HCT116 (cell line): ENCODE data around the gene ST7L. TPM values are rescaled to one million over a fixed set of nuclear protein-coding genes. Genes with fewer than 3 reads are reported as not detected.

Source experiments
- ATAC-seq: fragments of 200-7000 bp; cut with Tn5 transposase; 2 replicates; pipeline ENCODE4 v1.9.1; 2020; ENCODE audit warnings: mild to moderate bottlenecking, moderate library complexity
- BruUV-seq: library from RNA; stranded (reverse); fragments of 400-500 nt; replicated peaks from 2 replicates; lab custom pipeline; 2021; lab: Mats Ljungman, UMichigan
- CTCF ChIA-PET: fragments of 300-600 bp; sonication (Branson Sonifier 250); formaldehyde crosslinking; loops from one replicate; lab custom pipeline; 2021; ENCODE audit warnings: antibody characterized with exemption; lab: Charles Lee
- POLR2A ChIA-PET: fragments of 300-600, 350-600 bp; sonication (Branson Sonifier 250); formaldehyde crosslinking; loops from one replicate; lab custom pipeline; 2021; ENCODE audit warnings: antibody characterized with exemption; lab: Charles Lee
- RAD21 ChIA-PET, 2 experiments: fragments of 300-600 bp; sonication (Branson Sonifier 250); formaldehyde crosslinking; loops; one replicate each; lab custom pipeline; 2023; ENCODE audit warnings: low total read pairs in 2 of 2; ENCODE audit not compliant: uncharacterized antibody in 2 of 2, unreplicated experiment in 2 of 2, low non-redundant PET in 1 of 2; lab: Charles Lee
- DNase-seq: peaks from one replicate; pipeline ENCODE4 v3.0.0-alpha.2; 2010; ENCODE audit warnings: low read depth, low spot score
- H2AFZ ChIP-seq: fragments of 200-600 bp; shearing (Covaris generic), sonication (generic); 2 replicates; pipeline ENCODE4 v1.6.1; 2017; ENCODE audit warnings: low read depth, mixed run types, mixed read lengths, antibody characterized with exemption, low read length; ENCODE audit not compliant: poor library complexity, severe bottlenecking
- H3K27ac ChIP-seq: 2 replicates; pipeline ENCODE4 v1.5.1; 2012; ENCODE audit warnings: low read depth, low read length
- H3K27me3 ChIP-seq: fragments of 200-600 bp; sonication (generic); 2 replicates; pipeline ENCODE4 v1.6.1; 2016; ENCODE audit warnings: mixed run types, low read length, mixed read lengths; ENCODE audit not compliant: insufficient read depth
- H3K36me3 ChIP-seq, 2 experiments: fragments of 200-500 bp in 1 of 2; fragments of 200-600 bp in 1 of 2; sonication (Bioruptor generic) in 1 of 2; sonication (generic) in 1 of 2; 2 replicates each; pipeline versions ENCODE4 v1.5.1 to v1.6.1; 2014 to 2016; ENCODE audit warnings: low read length in 2 of 2, inconsistent platforms in 1 of 2, mixed read lengths in 1 of 2, mixed run types in 1 of 2; ENCODE audit not compliant: insufficient read depth in 2 of 2, control insufficient read depth in 1 of 2
- H3K4me1 ChIP-seq, 2 experiments: fragments of 200-600 bp in 1 of 2; sonication (generic) in 1 of 2; 2 replicates each; pipeline versions ENCODE4 v1.5.1 to v1.6.1; 2012 to 2017; ENCODE audit warnings: low read length in 2 of 2, inconsistent platforms in 1 of 2, mild to moderate bottlenecking in 1 of 2, mixed read lengths in 1 of 2, mixed run types in 1 of 2, moderate library complexity in 1 of 2; ENCODE audit not compliant: insufficient read depth in 2 of 2, control insufficient read depth in 1 of 2
- H3K4me2 ChIP-seq: fragments of 200-600 bp; sonication (generic); 2 replicates; pipeline ENCODE4 v1.6.1; 2017; ENCODE audit warnings: mixed run types, low read length, mixed read lengths
- H3K4me3 ChIP-seq, 2 experiments: fragments of 200-600 bp in 1 of 2; sonication (generic) in 1 of 2; replicated peaks in 1 of 2; 2 replicates each; pipeline ENCODE4 v1.5.1; 2011 to 2016; ENCODE audit warnings: low read length in 2 of 2, control low read depth in 1 of 2, low read depth in 1 of 2, mild to moderate bottlenecking in 1 of 2, mixed read lengths in 1 of 2, mixed run types in 1 of 2
- H3K79me2 ChIP-seq: fragments of 200-600 bp; sonication (generic); 2 replicates; pipeline ENCODE4 v1.6.1; 2017; ENCODE audit warnings: mild to moderate bottlenecking, mixed run types, low read length, moderate library complexity, mixed read lengths; ENCODE audit not compliant: insufficient read depth
- H3K9ac ChIP-seq: fragments of 200-600 bp; sonication (generic); 2 replicates; pipeline ENCODE4 v1.6.1; 2016; ENCODE audit warnings: low read length, mixed read lengths
- H3K9me2 ChIP-seq: fragments of 200-600 bp; sonication (generic), shearing (Covaris generic); 2 replicates; pipeline ENCODE4 v1.6.1; 2017; ENCODE audit warnings: mixed run types, mild to moderate bottlenecking, moderate library complexity; ENCODE audit not compliant: insufficient read depth
- H3K9me3 ChIP-seq, 2 experiments: fragments of 200-500 bp in 1 of 2; fragments of 200-600 bp in 1 of 2; sonication (Bioruptor generic) in 1 of 2; sonication (generic) in 1 of 2; 2 replicates each; pipeline ENCODE4 v1.6.1; 2014 to 2017; ENCODE audit warnings: low read length in 2 of 2, mixed read lengths in 2 of 2, inconsistent platforms in 1 of 2, low read depth in 1 of 2, mild to moderate bottlenecking in 1 of 2, mixed run types in 1 of 2, moderate library complexity in 1 of 2; ENCODE audit not compliant: control insufficient read depth in 1 of 2, insufficient read depth in 1 of 2
- H4K20me1 ChIP-seq: fragments of 200-600 bp; sonication (generic), shearing (Covaris generic); 2 replicates; pipeline ENCODE4 v1.6.1; 2017; ENCODE audit warnings: mixed run types, mild to moderate bottlenecking, moderate library complexity; ENCODE audit not compliant: insufficient read depth
- CBX3 ChIP-seq: IDR thresholded peaks from 2 replicates; pipeline ENCODE4 v1.6.1; 2012; ENCODE audit warnings: low read depth
- CEBPB ChIP-seq: IDR thresholded peaks from 2 replicates; pipeline ENCODE4 v1.6.1; 2012; ENCODE audit warnings: low read depth
- EZH2 ChIP-seq: fragments of 200-600 bp; sonication (generic); IDR thresholded peaks from 2 replicates; pipeline ENCODE4 v1.6.1; 2017; ENCODE audit warnings: antibody characterized with exemption, mixed run types
- EZH2phosphoT487 ChIP-seq: fragments of 200-600 bp; IDR thresholded peaks from 2 replicates; pipeline ENCODE4 v1.6.1; 2018; ENCODE audit warnings: antibody characterized with exemption, borderline replicate concordance
- FOSL1 ChIP-seq: IDR thresholded peaks from 2 replicates; pipeline ENCODE4 v1.6.1; 2012; ENCODE audit warnings: low read depth
- POLR2A ChIP-seq: IDR thresholded peaks from 2 replicates; pipeline ENCODE4 v1.7.0; 2011; ENCODE audit warnings: borderline replicate concordance; ENCODE audit not compliant: insufficient read depth, insufficient read length; ENCODE audit errors: extremely low read depth
- RAD21 ChIP-seq: IDR thresholded peaks from 2 replicates; pipeline ENCODE4 v1.6.1; 2012; ENCODE audit warnings: low read depth, mild to moderate bottlenecking
- REST ChIP-seq: IDR thresholded peaks from 2 replicates; pipeline ENCODE4 v1.6.1; 2012; ENCODE audit warnings: low read depth
- SIN3A ChIP-seq: IDR thresholded peaks from 2 replicates; pipeline ENCODE4 v1.6.1; 2012; ENCODE audit warnings: low read depth
- SP1 ChIP-seq: IDR thresholded peaks from 2 replicates; pipeline ENCODE4 v1.6.1; 2012; ENCODE audit warnings: low read depth
- SRF ChIP-seq: IDR thresholded peaks from 2 replicates; pipeline ENCODE4 v1.6.1; 2012; ENCODE audit warnings: low read depth
- YY1 ChIP-seq: IDR thresholded peaks from 2 replicates; pipeline ENCODE4 v1.6.1; 2011; ENCODE audit warnings: low read length, low read depth, moderate library complexity, mild to moderate bottlenecking; ENCODE audit not compliant: insufficient replicate concordance; ENCODE audit errors: extremely low read depth
- ZBTB33 ChIP-seq: IDR thresholded peaks from 2 replicates; pipeline ENCODE4 v1.6.1; 2011; ENCODE audit warnings: mild to moderate bottlenecking, low read length, moderate library complexity; ENCODE audit not compliant: insufficient replicate concordance; ENCODE audit errors: extremely low read depth
- ZFX ChIP-seq: fragments of 450-650 bp; IDR thresholded peaks from 2 replicates; pipeline ENCODE4 v1.6.1; 2017
- intact Hi-C: fragments of 100-400 bp; cut with micrococcal nuclease; formaldehyde crosslinking; loops from 2 replicates; pipeline ENCODE4 v1.10.0; 2022
- total RNA-seq: library from RNA; stranded (reverse); gene quantifications from one replicate; pipeline ENCODE4 v1.2.1, GENCODE V29; 2021; ENCODE audit not compliant: unreplicated experiment

ST7L gene
- total RNA-seq, 1 experiment from 2014 or later = 19.9 TPM

GRCh38 chr1:112575154-112575804 lies 43.7 kb downstream of the ST7L start (continued):
- no peak for TF ChIP-seq REST

- BruUV-seq = no TSS peak
- Histone ChIP-seq H3K9ac (no peak overlapping the region), H4K20me1 (no peaks in the 10 kb centered on the region), H2AFZ (no peak overlapping the region), H3K9me2 (no peaks in the 10 kb centered on the region), H3K27ac (no peak overlapping the region), H3K4me2 (no peak overlapping the region), H3K79me2 (no peaks in the 10 kb centered on the region), H3K36me3 (peaks cover 0 to 5% of the 10 kb centered on the region in 2 experiments; a peak in 1 of 4 replicates), H3K4me3 (no peak overlapping the region), H3K4me1 (no peaks in the 10 kb centered on the region), H3K27me3 (no peaks in the 10 kb centered on the region), H3K9me3 (no peaks in the 10 kb centered on the region)
- ChIA-PET CTCF (no interaction called here), POLR2A (no interaction called here), RAD21 (no interaction called here)
- DNase-seq (no peak), ATAC-seq (no peak)
- TF ChIP-seq CBX3 = no peak
- TF ChIP-seq CEBPB = no peak
- TF ChIP-seq EZH2 = no peak
- TF ChIP-seq FOSL1 = no peak
- TF ChIP-seq SIN3A = no peak
- TF ChIP-seq POLR2A = no peak
- TF ChIP-seq YY1 = no peak
- no peak for TF ChIP-seq EZH2phosphoT487
- no peak for TF ChIP-seq ZFX
- TF ChIP-seq ZBTB33 = no peak
- TF ChIP-seq SP1 = no peak
- no peak for TF ChIP-seq RAD21
- no peak for TF ChIP-seq SRF
- intact Hi-C loops = no loop called here
These were observed 53.1 kb downstream of the ST7L start for GRCh38 chr1:112565800-112566199.
